ENCODE measurements around the gene PPP2R5D. TPM values are rescaled to one million over a fixed set of nuclear protein-coding genes. Genes with fewer than 3 reads are reported as not detected.

PPP2R5D gene
- total RNA-seq, 1 donor from 2014 or later, result 55.1 TPM

DNA sequence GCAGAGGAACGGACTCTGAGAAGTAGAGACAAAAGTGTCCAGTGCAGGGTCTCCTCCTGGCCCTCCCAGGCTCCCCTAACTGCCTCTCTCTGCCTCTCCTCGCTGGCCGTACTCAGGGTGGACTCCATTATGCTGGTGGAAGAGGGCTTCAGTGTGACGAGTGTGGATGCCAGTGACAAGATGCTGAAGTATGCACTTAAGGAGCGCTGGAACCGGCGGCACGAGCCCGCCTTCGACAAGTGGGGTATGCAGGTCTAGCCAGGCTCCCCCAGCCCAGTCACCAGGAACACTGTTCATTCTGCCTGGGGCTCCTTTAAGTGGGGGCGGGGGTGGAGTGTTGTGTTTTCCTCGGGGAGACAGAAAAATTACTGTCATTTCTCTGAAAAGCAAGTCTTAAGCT, 22.3 kb upstream of the PPP2R5D start:
- Mint-ChIP-seq H3K9me3 (no peaks in the 10 kb centered on the region), H3K4me1 (ENCODE audit: unreplicated experiment) (peaks cover 4% of the 10 kb centered on the region), H3K27ac (no peak overlapping the region), H3K4me3 (no peak overlapping the region), H3K36me3 (no peaks in the 10 kb centered on the region), H3K27me3 (peaks cover 24% of the 10 kb centered on the region)
- TF ChIP-seq, protein P1, sequence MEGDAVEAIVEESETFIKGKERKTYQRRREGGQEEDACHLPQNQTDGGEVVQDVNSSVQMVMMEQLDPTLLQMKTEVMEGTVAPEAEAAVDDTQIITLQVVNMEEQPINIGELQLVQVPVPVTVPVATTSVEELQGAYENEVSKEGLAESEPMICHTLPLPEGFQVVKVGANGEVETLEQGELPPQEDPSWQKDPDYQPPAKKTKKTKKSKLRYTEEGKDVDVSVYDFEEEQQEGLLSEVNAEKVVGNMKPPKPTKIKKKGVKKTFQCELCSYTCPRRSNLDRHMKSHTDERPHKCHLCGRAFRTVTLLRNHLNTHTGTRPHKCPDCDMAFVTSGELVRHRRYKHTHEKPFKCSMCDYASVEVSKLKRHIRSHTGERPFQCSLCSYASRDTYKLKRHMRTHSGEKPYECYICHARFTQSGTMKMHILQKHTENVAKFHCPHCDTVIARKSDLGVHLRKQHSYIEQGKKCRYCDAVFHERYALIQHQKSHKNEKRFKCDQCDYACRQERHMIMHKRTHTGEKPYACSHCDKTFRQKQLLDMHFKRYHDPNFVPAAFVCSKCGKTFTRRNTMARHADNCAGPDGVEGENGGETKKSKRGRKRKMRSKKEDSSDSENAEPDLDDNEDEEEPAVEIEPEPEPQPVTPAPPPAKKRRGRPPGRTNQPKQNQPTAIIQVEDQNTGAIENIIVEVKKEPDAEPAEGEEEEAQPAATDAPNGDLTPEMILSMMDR (conservative IDR thresholded peaks at IDR 0.05), result no peak
- no peak for DNase-seq (ENCODE audit: extremely low spot score, unreplicated experiment)

DNA sequence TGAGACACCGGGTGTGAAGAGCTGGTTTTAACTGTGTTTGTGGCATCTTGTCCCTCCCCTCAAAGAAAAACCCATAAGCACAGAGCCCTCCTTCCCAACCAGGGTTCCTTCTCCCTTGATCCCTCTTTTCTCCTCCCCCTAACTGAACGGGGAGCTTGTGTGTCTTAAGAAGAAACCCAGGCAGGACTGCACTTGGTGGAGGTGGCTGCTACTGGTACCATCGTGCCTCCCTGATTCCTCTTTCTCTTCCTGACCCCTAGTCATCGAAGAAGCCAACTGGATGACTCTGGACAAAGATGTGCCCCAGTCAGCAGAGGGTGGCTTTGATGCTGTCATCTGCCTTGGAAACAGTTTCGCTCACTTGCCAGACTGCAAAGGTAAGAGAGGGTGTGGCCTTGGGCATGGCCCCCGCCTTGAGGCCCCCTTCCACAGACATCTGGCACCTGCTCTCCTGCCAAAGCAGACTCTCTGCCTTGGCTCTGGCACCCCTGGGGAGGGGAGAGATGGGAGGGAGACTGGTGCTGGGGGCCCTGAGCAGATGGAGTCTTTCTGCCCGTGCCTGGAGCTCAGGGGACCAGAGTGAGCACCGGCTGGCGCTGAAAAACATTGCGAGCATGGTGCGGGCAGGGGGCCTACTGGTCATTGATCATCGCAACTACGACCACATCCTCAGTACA, 21.7 kb upstream of the PPP2R5D start:
- H3K4me1 Mint-ChIP-seq (ENCODE audit: unreplicated experiment), result peaks cover 4% of the 10 kb centered on the region
- peaks cover 24% of the 10 kb centered on the region for H3K27me3 Mint-ChIP-seq
- H3K4me3 Mint-ChIP-seq, result peak overlapping the region; percentile 16
- no peaks in the 10 kb centered on the region for H3K9me3 Mint-ChIP-seq
- TF ChIP-seq, protein P1 (conservative IDR thresholded peaks at IDR 0.05), result no peak
- H3K36me3 Mint-ChIP-seq, result no peaks in the 10 kb centered on the region
- H3K27ac Mint-ChIP-seq, result no peak overlapping the region
- DNase-seq (ENCODE audit: extremely low spot score, unreplicated experiment), result no peak

DNA sequence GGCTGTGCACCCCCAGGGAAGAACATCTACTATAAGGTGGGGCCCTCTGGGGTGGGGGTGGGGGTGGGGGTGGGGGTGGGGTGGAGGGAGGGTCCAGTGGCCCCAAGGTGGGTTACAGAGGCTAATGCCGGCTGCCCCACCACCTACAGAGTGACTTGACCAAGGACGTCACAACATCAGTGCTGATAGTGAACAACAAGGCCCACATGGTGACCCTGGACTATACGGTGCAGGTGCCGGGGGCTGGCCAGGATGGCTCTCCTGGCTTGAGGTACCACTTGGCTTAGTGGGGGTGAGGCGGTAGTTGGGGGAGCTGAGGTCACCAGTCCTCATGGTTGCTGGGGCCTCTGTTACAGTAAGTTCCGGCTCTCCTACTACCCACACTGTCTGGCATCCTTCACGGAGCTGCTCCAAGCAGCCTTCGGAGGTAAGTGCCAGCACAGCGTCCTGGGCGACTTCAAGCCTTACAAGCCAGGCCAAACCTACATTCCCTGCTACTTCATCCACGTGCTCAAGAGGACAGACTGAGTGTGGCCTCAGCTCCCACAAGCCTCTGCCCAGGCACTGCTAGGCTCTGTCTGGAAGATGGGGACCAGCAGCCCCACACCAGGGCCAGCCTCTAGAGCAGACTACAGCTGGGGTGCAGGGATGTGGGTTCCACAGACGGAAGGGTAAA, 21.1 kb upstream of the PPP2R5D start:
- H3K36me3 Mint-ChIP-seq, result no peaks in the 10 kb centered on the region
- DNase-seq (ENCODE audit: extremely low spot score, unreplicated experiment), result no peak

DNA sequence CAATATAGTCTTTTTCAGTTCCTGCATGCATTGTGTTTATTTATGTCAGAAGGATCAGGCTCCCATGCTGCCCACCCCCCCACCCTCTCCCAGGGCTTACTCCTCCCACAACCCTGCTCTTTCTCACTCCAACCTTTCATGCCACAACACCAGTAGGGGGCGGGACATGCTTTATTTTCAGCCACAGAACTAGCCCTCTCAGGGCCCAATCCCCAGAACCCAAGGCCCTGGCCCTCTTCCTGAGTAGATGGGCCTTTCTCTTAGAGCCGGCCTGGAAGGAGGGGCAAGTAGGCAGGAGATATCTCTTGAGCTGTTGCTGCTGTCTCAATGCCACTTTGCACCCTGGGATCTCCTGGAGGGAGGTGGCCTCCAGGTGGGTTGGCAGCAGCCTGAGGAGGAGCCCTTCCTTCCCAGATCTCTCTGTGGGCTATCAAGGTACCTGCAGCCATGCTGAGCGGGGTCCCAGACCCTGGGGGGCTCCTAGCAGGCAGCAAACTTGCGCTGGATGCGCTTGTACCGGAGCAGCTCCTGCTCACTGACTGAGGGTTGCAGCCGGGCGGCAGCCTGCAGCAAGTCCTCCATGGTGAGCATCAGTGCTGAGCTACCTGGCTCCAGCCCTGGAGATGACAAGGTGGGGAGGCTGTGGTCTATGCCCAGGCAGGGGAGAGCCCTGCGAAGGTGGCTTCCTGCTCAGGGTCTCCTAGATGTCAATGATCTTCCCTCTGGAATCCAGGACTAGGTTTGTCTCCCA, 20.3 kb upstream of the PPP2R5D start:
- Mint-ChIP-seq H3K9me3 (no peaks in the 10 kb centered on the region), H3K27me3 (peaks cover 24% of the 10 kb centered on the region), H3K36me3 (no peaks in the 10 kb centered on the region), H3K27ac (no peak overlapping the region), H3K4me1 (ENCODE audit: unreplicated experiment) (peaks cover 4% of the 10 kb centered on the region), H3K4me3 (no peak overlapping the region)
- DNase-seq (ENCODE audit: extremely low spot score, unreplicated experiment), result no peak
- TF ChIP-seq, protein P1 (conservative IDR thresholded peaks at IDR 0.05), result peak; percentile 50

More for the DNA sequence above, 21.1 kb upstream of the PPP2R5D start:
- Mint-ChIP-seq H3K9me3 (no peaks in the 10 kb centered on the region), H3K27ac (no peak overlapping the region), H3K4me3 (no peak overlapping the region), H3K4me1 (ENCODE audit: unreplicated experiment) (peaks cover 4% of the 10 kb centered on the region), H3K27me3 (peaks cover 24% of the 10 kb centered on the region)
- TF ChIP-seq, protein P1 (conservative IDR thresholded peaks at IDR 0.05), result no peak

DNA sequence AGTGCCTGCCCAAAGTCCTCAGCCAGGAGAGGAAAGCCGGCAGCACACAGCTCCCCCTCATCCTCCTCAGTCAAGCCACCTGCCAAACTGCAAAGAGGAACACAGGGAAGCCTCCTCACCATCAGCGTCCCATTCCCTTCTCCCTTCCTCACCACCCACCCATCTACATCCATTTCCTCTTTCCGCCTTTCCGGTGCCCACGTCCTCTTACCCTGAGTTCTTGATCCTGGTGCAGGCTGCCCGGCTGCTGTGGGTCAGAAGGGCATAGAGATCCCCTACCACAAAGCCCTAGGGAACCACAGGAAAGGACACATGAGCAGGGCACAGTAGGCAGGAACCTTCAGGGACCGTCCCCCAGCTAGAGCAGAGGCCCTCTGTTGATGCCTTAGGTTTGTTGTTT, 17.8 kb upstream of the PPP2R5D start:
- Mint-ChIP-seq H3K27me3 (peaks cover 4% of the 10 kb centered on the region), H3K36me3 (peaks cover 1% of the 10 kb centered on the region), H3K27ac (no peak overlapping the region), H3K4me3 (no peak overlapping the region), H3K9me3 (no peaks in the 10 kb centered on the region), H3K4me1 (ENCODE audit: unreplicated experiment) (no peaks in the 10 kb centered on the region)
- DNase-seq (ENCODE audit: extremely low spot score, unreplicated experiment), result no peak
- TF ChIP-seq, protein P1 (conservative IDR thresholded peaks at IDR 0.05), result no peak

Measured in type B pancreatic cell (in vitro differentiated cells).